GM21619 (cell line): ENCODE measurements around the gene OR5A1.
A peak's percentile ranks its signal among the peaks of the same experiment; 100 is the strongest.
"Not testable (repeated sequence)": the region's sequence is repeated elsewhere in the genome, so short reads cannot be mapped to it uniquely, and the experiment has no call there.

Experiments
- ATAC-seq: cut with Tn5 transposase; IDR thresholded peaks from one replicate; pipeline ENCODE4 v1.9.1; 2021; ENCODE audit not compliant: unreplicated experiment

The OR5A1 gene

GRCh38 chr11:59436169-59436568, at the start of gene OR5A1:
TSS of gene OR5A1 (plus strand) at chr11:59436469. CDS start at chr11:59443169, 6,700 bp downstream.
- ATAC-seq = no peak

- ATAC-seq = no peak
Observed at GRCh38 chr11:59394186-59394585, 42.1 kb upstream of the OR5A1 start.

- no peak for ATAC-seq
Observed at GRCh38 chr11:59400461-59401261, 35.6 kb upstream of the OR5A1 start.

- no peak for ATAC-seq
Observed at GRCh38 chr11:59401262-59401552, 35.1 kb upstream of the OR5A1 start.

GRCh38 chr11:59403546-59403945, 32.7 kb upstream of the OR5A1 start:
- ATAC-seq = no peak

GRCh38 chr11:59413646-59414045, 22.6 kb upstream of the OR5A1 start:
- ATAC-seq = no peak

- no peak for ATAC-seq
Observed at GRCh38 chr11:59415111-59415510, 21.2 kb upstream of the OR5A1 start.

GRCh38 chr11:59416613-59417012, 19.7 kb upstream of the OR5A1 start:
- no peak for ATAC-seq

GRCh38 chr11:59417023-59417422, 19.2 kb upstream of the OR5A1 start:
- ATAC-seq = no peak

GRCh38 chr11:59418156-59418555, 18.1 kb upstream of the OR5A1 start:
- ATAC-seq = no peak

GRCh38 chr11:59423835-59424234, 12.4 kb upstream of the OR5A1 start:
- no peak for ATAC-seq

- no peak for ATAC-seq
Observed at GRCh38 chr11:59425131-59425530, 11.1 kb upstream of the OR5A1 start.

GRCh38 chr11:59426361-59427067, 9.8 kb upstream of the OR5A1 start, which contains the start of gene OR5A2:
TSS of gene OR5A2 (minus strand) at chr11:59426413. CDS start at chr11:59422953, 3,460 bp downstream.
- no peak for ATAC-seq

- ATAC-seq = no peak
Observed at GRCh38 chr11:59427068-59427382, 9.2 kb upstream of the OR5A1 start.

GRCh38 chr11:59429924-59430516, 6.2 kb upstream of the OR5A1 start:
- peak; percentile 82 for ATAC-seq

- ATAC-seq = no peak
Observed at GRCh38 chr11:59437770-59438169, 1.5 kb downstream of the OR5A1 start.

GRCh38 chr11:59445624-59446023, 9.4 kb downstream of the OR5A1 start:
- not testable (repeated sequence) for ATAC-seq

GRCh38 chr11:59448484-59448883, 12.2 kb downstream of the OR5A1 start:
- ATAC-seq = no peak

- ATAC-seq = no peak
Observed at GRCh38 chr11:59456661-59457060, 20.4 kb downstream of the OR5A1 start, which contains the start of gene OR4D6. TSS of gene OR4D6 (plus strand) at chr11:59456961. CDS start at chr11:59456961, 0 bp downstream.

- ATAC-seq = no peak
Observed at GRCh38 chr11:59459916-59460315, 23.6 kb downstream of the OR5A1 start.

- ATAC-seq = no peak
Observed at GRCh38 chr11:59463190-59463641, 26.9 kb downstream of the OR5A1 start.

- ATAC-seq = no peak
Observed at GRCh38 chr11:59473015-59473414, 36.7 kb downstream of the OR5A1 start, which contains the start of gene OR4D10. TSS of gene OR4D10 (plus strand) at chr11:59473315. CDS start at chr11:59477430, 4,115 bp downstream.
